Mammary epithelial cell (primary cell): ENCODE measurements around the gene RBBP9.

ENCODE experiments used
- CTCF ChIP-seq, 2 donors: IDR thresholded peaks in 1 of 2; conservative IDR thresholded peaks in 1 of 2; 2 replicates each; pipeline ENCODE4 v1.5.1; 2011 to 2012; ENCODE audit warnings: inconsistent platforms in 2 of 2, low read length in 2 of 2, mild to moderate bottlenecking in 2 of 2, control low read depth in 1 of 2, low read depth in 1 of 2; ENCODE audit not compliant: insufficient read depth in 1 of 2; ENCODE audit errors: extremely low read depth in 1 of 2
- EZH2 ChIP-seq: IDR thresholded peaks from 2 replicates; pipeline ENCODE4 v1.6.1; 2012; ENCODE audit warnings: low read length, inconsistent platforms, borderline replicate concordance

GRCh38 chr20:18527836-18528235 lies 30.8 kb upstream of the RBBP9 start:
- TF ChIP-seq CTCF (conservative IDR thresholded peaks at IDR 0.05 in 1 of 2, IDR thresholded peaks at IDR 0.05 in 1 of 2; ENCODE audit: extremely low read depth in 1 of 2, insufficient read depth in 1 of 2, low read depth in 1 of 2, low read length in 2 of 2): no peak
- TF ChIP-seq EZH2: no peak
